RWPE1 (cell line): ENCODE data around the gene ASCC1.

Experiments used
- CTCF ChIA-PET: fragments of 350-600 bp; sonication (Branson Sonifier 250); formaldehyde crosslinking; extraction: SDS; loops from one replicate; lab custom pipeline; 2021; lab: Yijun Ruan, JAX
- POLR2A ChIA-PET: fragments of 400-600 bp; formaldehyde crosslinking; extraction: SDS; loops from one replicate; lab custom pipeline; 2020; ENCODE audit warnings: antibody characterized with exemption; ENCODE audit not compliant: low non-redundant PET; lab: Yijun Ruan, JAX
- DNase-seq: peaks from one replicate; pipeline ENCODE4 v3.0.0; 2012; ENCODE audit warnings: low spot score
- H3K27ac ChIP-seq: fragments of 450-650 bp; 2 replicates; pipeline ENCODE4 v1.5.1; 2017
- CTCF ChIP-seq: fragments of 450-650 bp; conservative IDR thresholded peaks from 2 replicates; pipeline ENCODE4 v1.5.1; 2017; ENCODE audit warnings: low read depth, mild to moderate bottlenecking

Gene ASCC1

GRCh38 chr10:72094574-72094973 lies 121.5 kb downstream of the ASCC1 start:
- TF ChIP-seq CTCF = no peak
- no peak overlapping the region for H3K27ac ChIP-seq
- DNase-seq = no peak
- ChIA-PET CTCF (interaction anchor here (0.7 to 1.1 kb wide), 3 partner anchors 9 to 129 kb away, joined by 3 to 4 read pairs (median 4); no protein-coding TSS in a partner anchor), POLR2A (no interaction called here)

GRCh38 chr10:72093450-72093849 lies 122.6 kb downstream of the ASCC1 start:
- DNase-seq = no peak
- TF ChIP-seq CTCF = no peak
- CTCF ChIA-PET = interaction anchor here (0.5 to 1.1 kb wide), 4 partner anchors 9 to 377 kb away, joined by 3 to 7 read pairs (median 3); no protein-coding TSS in a partner anchor
- POLR2A ChIA-PET = interaction anchor here (0.7 kb wide), 1 partner anchor 13 kb away, joined by 4 read pairs; no protein-coding TSS in a partner anchor
- H3K27ac ChIP-seq = no peak overlapping the region

GRCh38 chr10:72092987-72093386 lies 123.1 kb downstream of the ASCC1 start:
- ChIA-PET POLR2A (no interaction called here), CTCF (interaction anchor here (0.5 to 1.0 kb wide), 2 partner anchors 45 to 376 kb away, joined by 3 read pairs; no protein-coding TSS in a partner anchor)
- DNase-seq = no peak
- no peak for TF ChIP-seq CTCF
- H3K27ac ChIP-seq = no peak overlapping the region

GRCh38 chr10:72092171-72092924 lies 123.7 kb downstream of the ASCC1 start:
- POLR2A ChIA-PET = no interaction called here
- TF ChIP-seq CTCF = no peak
- DNase-seq = no peak
- H3K27ac ChIP-seq = no peak overlapping the region
- CTCF ChIA-PET = interaction anchor here (0.5 to 1.0 kb wide), 2 partner anchors 43 to 773 kb away, joined by 3 to 4 read pairs; partner anchors contain the start of gene SLC29A3

GRCh38 chr10:72090326-72090725 lies 125.8 kb downstream of the ASCC1 start:
- no peak overlapping the region for H3K27ac ChIP-seq
- CTCF ChIA-PET = interaction anchor here (0.6 to 1.1 kb wide), 3 partner anchors 10 to 1239 kb away, joined by 3 read pairs; no protein-coding TSS in a partner anchor
- TF ChIP-seq CTCF = no peak
- POLR2A ChIA-PET = interaction anchor here (0.7 kb wide), 2 partner anchors 8 to 231 kb away, joined by 6 to 12 read pairs; no protein-coding TSS in a partner anchor
- no peak for DNase-seq

GRCh38 chr10:72089618-72090017 lies 126.5 kb downstream of the ASCC1 start:
- CTCF ChIA-PET = no interaction called here
- POLR2A ChIA-PET = no interaction called here
- no peak overlapping the region for H3K27ac ChIP-seq
- no peak for DNase-seq
- no peak for TF ChIP-seq CTCF
